Mucosa of stomach (tissue), 1 donor: ENCODE results near the gene B9D2.
A peak's percentile ranks its signal among the peaks of the same experiment; 100 is the strongest.

Experiments used
- H3K27me3 ChIP-seq: one replicate; pipeline ENCODE4 v1.7.0; 2013; ENCODE audit warnings: mild to moderate bottlenecking, low read length; ENCODE audit not compliant: control insufficient read depth, insufficient read depth
- H3K36me3 ChIP-seq: one replicate; pipeline ENCODE4 v1.7.0; 2013; ENCODE audit warnings: low read length; ENCODE audit not compliant: control insufficient read depth, insufficient read depth
- H3K4me1 ChIP-seq: one replicate; pipeline ENCODE4 v1.7.0; 2013; ENCODE audit warnings: mild to moderate bottlenecking, low read length; ENCODE audit not compliant: control insufficient read depth, insufficient read depth
- H3K4me3 ChIP-seq: one replicate; pipeline ENCODE4 v1.7.0; 2013; ENCODE audit warnings: low read length
- H3K9ac ChIP-seq: one replicate; pipeline ENCODE4 v1.7.0; 2013; ENCODE audit warnings: mild to moderate bottlenecking, low read length, moderate library complexity
- H3K9me3 ChIP-seq: one replicate; pipeline ENCODE4 v1.7.0; 2013; ENCODE audit warnings: mild to moderate bottlenecking, low read length, moderate library complexity; ENCODE audit not compliant: control insufficient read depth
- donor health status: Pancreatic carcinoma.

The B9D2 gene

DNA sequence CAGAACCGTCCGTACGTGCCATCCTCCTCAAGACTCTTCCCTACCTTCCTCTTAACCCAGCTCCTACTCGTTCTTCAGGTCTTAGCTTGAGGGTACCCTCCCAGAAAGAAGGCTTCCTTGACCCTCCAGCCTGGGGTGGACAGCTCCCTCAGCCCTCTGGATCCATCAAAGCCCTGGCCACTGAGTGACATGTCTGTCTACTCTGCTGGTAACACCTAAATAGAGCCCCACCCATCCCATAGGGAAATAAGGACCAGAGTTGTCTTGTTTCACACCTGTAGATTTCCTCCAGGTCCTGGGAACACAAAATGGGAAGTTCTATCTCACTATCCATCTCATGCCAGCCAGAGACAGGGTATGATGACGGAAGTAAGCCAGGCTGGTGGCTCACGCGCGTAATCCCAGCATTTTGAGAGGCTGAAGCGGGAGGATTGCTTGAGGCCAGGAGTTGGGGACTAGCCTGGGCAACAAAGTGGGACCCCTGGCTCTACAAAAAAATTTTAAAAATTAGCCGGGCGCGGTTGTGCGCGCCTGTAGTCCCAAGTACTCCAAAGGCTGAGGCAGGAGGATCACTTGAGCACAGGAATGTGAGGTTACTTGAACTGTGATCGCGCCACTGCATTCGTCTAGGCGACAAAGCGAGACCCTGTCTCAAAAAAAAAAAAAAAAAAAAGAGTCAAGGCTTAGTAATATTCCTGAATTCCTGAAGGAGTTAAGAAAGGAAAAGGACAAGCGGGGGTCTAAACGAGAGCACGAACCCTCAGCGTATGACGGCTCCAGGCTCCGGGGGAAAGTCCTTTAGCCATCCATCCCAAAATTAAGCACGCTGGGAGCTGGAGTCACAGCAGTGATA is 54.5 kb downstream of the B9D2 start:
- Histone ChIP-seq H3K36me3 (peaks cover 17% of the 10 kb centered on the region), H3K4me3 (peak overlapping the region; percentile 72), H3K4me1 (peaks cover 22% of the 10 kb centered on the region), H3K27me3 (no peaks in the 10 kb centered on the region), H3K9ac (peak overlapping the region; percentile 82), H3K9me3 (no peaks in the 10 kb centered on the region)

DNA sequence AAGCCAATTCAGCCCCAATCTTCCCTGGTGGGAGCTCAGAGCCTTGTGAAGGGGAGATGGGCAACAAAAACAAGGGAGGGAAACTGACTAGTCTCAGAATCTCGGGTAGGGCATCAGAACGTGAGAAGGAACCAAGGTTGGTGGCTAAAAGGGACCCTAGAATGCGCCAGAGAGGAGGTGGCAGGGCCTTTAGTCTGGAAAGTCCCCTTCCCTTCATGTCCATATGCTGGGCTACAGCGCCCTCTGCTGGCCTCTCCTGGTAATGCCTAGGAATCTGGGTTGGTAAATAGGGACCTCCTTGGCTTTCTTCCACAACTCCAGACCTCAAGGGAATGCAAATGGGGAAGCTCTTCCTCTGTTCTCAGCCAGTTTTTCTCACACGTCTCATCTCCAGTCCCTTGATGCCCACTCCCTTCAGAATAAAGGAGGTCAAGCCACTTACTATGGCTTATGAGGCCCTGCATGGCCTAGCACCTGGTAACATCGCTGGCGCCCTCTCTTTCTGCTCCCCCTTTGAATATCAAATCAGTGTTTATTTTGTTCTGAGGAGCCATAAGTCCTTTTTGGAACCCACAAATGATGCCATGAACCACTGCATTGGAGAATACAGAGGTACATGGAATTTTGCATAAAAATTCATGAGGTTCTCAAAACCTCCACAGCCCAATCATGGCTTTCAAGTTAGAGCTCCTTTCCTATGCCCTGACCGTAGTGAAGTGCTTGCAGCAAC is 55.3 kb downstream of the B9D2 start:
- Histone ChIP-seq H3K27me3 (no peaks in the 10 kb centered on the region), H3K4me3 (peak overlapping the region; percentile 72), H3K36me3 (peaks cover 25% of the 10 kb centered on the region), H3K4me1 (peaks cover 22% of the 10 kb centered on the region), H3K9ac (peak overlapping the region; percentile 82), H3K9me3 (no peaks in the 10 kb centered on the region)

DNA sequence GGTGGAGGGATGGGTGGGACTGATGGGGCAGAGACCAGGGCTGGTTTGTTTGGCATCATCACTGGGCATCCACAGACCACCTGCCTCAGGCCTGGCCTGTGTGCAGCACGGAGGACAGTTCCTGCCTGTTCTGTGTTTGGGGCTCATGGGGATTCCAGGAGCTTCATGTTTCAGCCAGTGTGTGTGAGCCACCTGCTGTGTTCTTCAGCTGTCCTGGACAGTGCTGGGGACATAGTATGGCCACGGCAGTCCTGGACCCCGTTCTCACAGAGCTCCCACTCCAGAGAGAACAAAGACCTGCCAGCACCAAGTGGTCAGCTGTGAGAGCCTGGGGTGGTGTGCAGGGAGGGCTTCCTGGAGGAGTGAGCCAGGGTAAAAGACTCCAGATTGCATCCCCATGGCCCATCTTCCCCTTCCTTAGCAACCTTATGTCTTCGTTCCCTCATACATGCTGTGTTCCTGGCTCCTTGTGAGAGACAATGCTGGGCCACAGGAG is 55.9 kb downstream of the B9D2 start:
- Histone ChIP-seq H3K9ac (peak overlapping the region; percentile 82), H3K4me1 (peaks cover 22% of the 10 kb centered on the region), H3K9me3 (no peaks in the 10 kb centered on the region), H3K27me3 (no peaks in the 10 kb centered on the region), H3K36me3 (peaks cover 29% of the 10 kb centered on the region), H3K4me3 (no peak overlapping the region)

DNA sequence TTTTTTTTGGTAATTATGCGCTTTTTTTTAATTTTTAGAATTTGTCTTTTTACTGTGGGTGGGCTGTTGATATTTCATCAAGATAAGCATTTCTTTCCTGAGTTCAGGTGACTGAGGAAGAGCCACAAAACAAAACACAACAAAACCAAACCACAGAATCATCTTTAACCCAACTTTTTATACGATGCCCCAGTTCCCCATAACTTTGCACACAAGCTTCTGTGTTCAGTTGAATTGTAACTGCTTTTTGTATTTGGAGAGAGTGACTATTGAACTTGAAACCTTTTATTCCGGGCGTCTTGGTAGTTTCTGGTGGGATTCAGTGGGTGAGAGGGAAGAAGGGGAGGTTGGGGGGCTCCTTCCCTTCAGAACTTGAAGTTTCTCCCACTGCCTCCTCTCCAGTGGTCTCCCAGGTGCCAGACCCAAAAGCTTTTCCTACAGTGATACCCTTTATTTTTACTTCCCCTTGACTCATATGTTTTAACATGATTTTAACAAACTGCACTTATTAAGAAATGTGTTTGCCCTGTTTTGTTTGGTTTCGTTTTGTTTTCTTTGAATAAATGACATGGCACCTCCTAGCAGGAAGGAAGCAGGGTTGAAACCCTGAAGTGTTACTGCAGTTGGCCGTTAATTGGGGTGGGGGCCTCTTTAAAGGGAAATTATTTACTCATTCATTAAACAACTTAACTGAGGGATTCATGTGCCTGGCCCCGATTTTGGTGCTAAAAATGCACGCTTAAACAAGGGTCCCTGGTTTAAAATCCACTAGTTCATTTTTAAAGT is 56.7 kb downstream of the B9D2 start:
- peaks cover 36% of the 10 kb centered on the region for H3K36me3 ChIP-seq
- no peak overlapping the region for H3K9ac ChIP-seq

DNA sequence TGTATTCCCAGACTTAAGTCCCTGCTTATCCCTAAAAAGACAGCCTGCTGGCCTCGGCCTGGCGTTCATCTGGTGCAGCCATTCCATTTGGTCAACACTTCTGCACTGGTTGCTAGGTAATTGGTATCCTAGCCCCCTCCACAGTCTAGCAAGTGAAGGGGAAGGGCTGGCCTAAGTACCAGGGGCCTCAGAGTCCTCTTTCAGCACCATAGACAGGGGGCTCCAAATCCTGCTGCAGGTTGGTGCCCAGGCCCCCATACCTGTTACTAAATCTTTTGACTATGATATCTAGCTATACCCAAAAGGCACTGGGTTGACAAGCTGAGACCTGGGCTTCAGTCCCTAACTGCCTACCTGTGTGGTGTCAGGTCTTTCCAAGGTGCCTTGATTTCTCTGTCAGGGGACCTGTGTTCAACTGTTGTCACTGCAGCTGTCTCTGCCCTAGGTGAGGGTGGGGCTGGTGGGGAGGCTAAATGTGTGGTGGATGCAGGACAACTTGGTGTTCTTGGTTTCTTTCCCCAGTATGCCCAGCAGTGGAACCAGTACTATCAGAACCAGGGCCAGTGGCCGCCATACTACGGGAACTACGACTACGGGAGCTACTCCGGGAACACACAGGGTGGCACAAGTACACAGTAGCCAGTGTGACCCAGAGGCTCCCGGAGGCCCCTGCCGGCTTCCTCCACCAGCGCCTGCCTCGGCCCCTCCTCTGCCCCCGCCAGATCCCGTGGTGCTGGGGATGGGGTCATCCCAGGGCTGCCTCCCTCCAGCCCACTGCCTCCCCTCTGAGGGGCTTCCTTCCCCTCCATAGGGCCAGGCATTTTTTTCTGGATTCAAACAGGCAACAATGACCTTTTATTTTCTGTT is 57.8 kb downstream of the B9D2 start:
- no peak overlapping the region for H3K4me3 ChIP-seq
- no peaks in the 10 kb centered on the region for H3K27me3 ChIP-seq
- H3K36me3 ChIP-seq = peaks cover 36% of the 10 kb centered on the region
- peaks cover 18% of the 10 kb centered on the region for H3K4me1 ChIP-seq
- no peaks in the 10 kb centered on the region for H3K9me3 ChIP-seq
- no peak overlapping the region for H3K9ac ChIP-seq

More for the DNA sequence above, 56.7 kb downstream of the B9D2 start:
- Histone ChIP-seq H3K4me3 (no peak overlapping the region), H3K27me3 (no peaks in the 10 kb centered on the region), H3K9me3 (no peaks in the 10 kb centered on the region), H3K4me1 (peaks cover 22% of the 10 kb centered on the region)

DNA sequence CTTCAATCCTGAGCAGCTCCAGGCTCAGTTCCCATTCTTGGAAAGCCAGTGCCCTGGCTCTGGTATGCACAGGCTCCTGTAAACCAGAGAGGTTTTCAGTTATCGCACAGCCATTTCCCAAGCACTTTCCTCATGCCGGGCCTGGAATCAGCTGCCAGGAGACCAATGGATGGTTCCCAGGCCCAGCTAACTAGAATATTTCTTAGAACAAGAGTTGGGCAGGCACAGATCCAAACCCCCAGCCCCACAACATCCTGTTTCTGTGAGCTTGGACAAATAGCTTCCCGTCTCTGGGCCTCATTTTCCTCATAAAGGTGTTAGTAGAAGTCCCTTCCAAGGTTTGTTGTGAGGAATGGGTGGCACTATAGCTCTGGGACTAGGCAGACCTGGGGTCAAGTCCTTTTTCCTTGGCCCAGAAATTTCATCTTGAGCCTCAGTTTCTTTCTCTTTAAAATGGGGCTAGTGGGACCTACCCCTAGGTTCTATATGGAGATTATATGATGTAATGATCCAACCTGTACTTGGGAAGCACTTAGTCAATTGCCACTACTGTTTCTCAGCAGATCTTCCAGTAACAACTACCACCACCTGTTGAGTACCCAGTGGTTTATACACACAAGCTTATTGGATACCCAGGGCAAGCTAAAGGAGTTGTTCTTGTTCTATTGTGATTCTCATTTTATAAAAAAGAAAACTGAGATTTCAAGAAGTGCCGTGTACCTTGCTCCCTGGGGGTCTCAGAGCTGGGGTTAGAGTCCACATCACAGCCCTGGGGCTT is 59.1 kb downstream of the B9D2 start:
- no peak overlapping the region for H3K9ac ChIP-seq
- H3K4me3 ChIP-seq = no peak overlapping the region
- peaks cover 22% of the 10 kb centered on the region for H3K4me1 ChIP-seq
- H3K27me3 ChIP-seq = no peaks in the 10 kb centered on the region
- H3K36me3 ChIP-seq = peaks cover 40% of the 10 kb centered on the region
- no peaks in the 10 kb centered on the region for H3K9me3 ChIP-seq
